WTC11 (cell line): ENCODE measurements around the gene CASKIN1. TPM values are rescaled to one million over a fixed set of nuclear protein-coding genes. Genes with fewer than 3 reads are reported as not detected.
A peak's percentile ranks its signal among the peaks of the same experiment; 100 is the strongest.

Experiments used
- ATAC-seq: fragments of 200-7000 bp; cut with Tn5 transposase; 2 replicates; pipeline ENCODE4 v1.10.0; 2021; ENCODE audit warnings: mild to moderate bottlenecking, moderate library complexity
- CTCF ChIA-PET: fragments of 300-600 bp; sonication (Branson Sonifier 250); formaldehyde crosslinking; loops from one replicate; lab custom pipeline; 2021; ENCODE audit warnings: antibody characterized with exemption; lab: Charles Lee
- POLR2A ChIA-PET: fragments of 350-600 bp; sonication (Branson Sonifier 250); formaldehyde crosslinking; loops from one replicate; lab custom pipeline; 2021; ENCODE audit warnings: antibody characterized with exemption; lab: Charles Lee
- DNase-seq: peaks from one replicate; pipeline ENCODE4 v3.0.0; 2021; ENCODE audit warnings: low spot score
- H3K27ac Mint-ChIP-seq: 2 replicates; pipeline ENCODE4 v1.8.0; 2021; ENCODE audit warnings: mixed read lengths
- H3K27me3 Mint-ChIP-seq: 2 replicates; pipeline ENCODE4 v1.8.0; 2021; ENCODE audit warnings: low read depth, mild to moderate bottlenecking, moderate library complexity, mixed read lengths
- H3K36me3 Mint-ChIP-seq: 2 replicates; pipeline ENCODE4 v1.8.0; 2021; ENCODE audit warnings: mixed read lengths
- H3K4me1 Mint-ChIP-seq: 2 replicates; pipeline ENCODE4 v1.8.0; 2022; ENCODE audit warnings: mixed read lengths
- H3K4me3 Mint-ChIP-seq: 2 replicates; pipeline ENCODE4 v1.8.0; 2021; ENCODE audit warnings: mild to moderate bottlenecking, moderate library complexity, mixed read lengths
- H3K9me3 Mint-ChIP-seq: 2 replicates; pipeline ENCODE4 v1.8.0; 2021; ENCODE audit warnings: mixed read lengths
- CBFB ChIP-seq: sonication (generic); formaldehyde crosslinking; IDR thresholded peaks from 2 replicates; pipeline ENCODE4 v1.8.1; 2022; ENCODE audit warnings: mild to moderate bottlenecking, low read depth, missing genetic modification reagents
- CREB1 ChIP-seq: sonication (generic); formaldehyde crosslinking; IDR thresholded peaks from 2 replicates; pipeline ENCODE4 v1.8.0; 2023; ENCODE audit warnings: mild to moderate bottlenecking, missing genetic modification reagents
- CREM ChIP-seq: sonication (generic); formaldehyde crosslinking; IDR thresholded peaks from 2 replicates; pipeline ENCODE4 v1.8.1; 2022; ENCODE audit warnings: mild to moderate bottlenecking, missing genetic modification reagents, moderate library complexity
- ESRRA ChIP-seq: sonication (generic); formaldehyde crosslinking; IDR thresholded peaks from 2 replicates; pipeline ENCODE4 v1.8.1; 2022; ENCODE audit warnings: mild to moderate bottlenecking, missing genetic modification reagents, borderline replicate concordance
- FOXK1 ChIP-seq: sonication (generic); formaldehyde crosslinking; IDR thresholded peaks from 2 replicates; pipeline ENCODE4 v1.8.0; 2022; ENCODE audit warnings: mild to moderate bottlenecking, moderate library complexity, missing genetic modification reagents
- JUN ChIP-seq: sonication (generic); formaldehyde crosslinking; IDR thresholded peaks from 2 replicates; pipeline ENCODE4 v1.8.0; 2023; ENCODE audit warnings: mild to moderate bottlenecking, missing genetic modification reagents
- RELA ChIP-seq: sonication (generic); formaldehyde crosslinking; IDR thresholded peaks from 2 replicates; pipeline ENCODE4 v1.8.1; 2022; ENCODE audit warnings: missing genetic modification reagents, mild to moderate bottlenecking, borderline replicate concordance
- SMAD4 ChIP-seq: sonication (generic); formaldehyde crosslinking; IDR thresholded peaks from 2 replicates; pipeline ENCODE4 v1.8.0; 2022; ENCODE audit warnings: mild to moderate bottlenecking, missing genetic modification reagents
- TEAD4 ChIP-seq: sonication (generic); formaldehyde crosslinking; IDR thresholded peaks from 2 replicates; pipeline ENCODE4 v1.8.0; 2022; ENCODE audit warnings: mild to moderate bottlenecking, missing genetic modification reagents
- TP53 ChIP-seq: sonication (generic); formaldehyde crosslinking; IDR thresholded peaks from 2 replicates; pipeline ENCODE4 v1.8.1; 2023; ENCODE audit warnings: mild to moderate bottlenecking, missing genetic modification reagents
- ZNF121 ChIP-seq: sonication (generic); formaldehyde crosslinking; IDR thresholded peaks from 2 replicates; pipeline ENCODE4 v1.8.0; 2023; ENCODE audit warnings: missing genetic modification reagents
- ZNF138 ChIP-seq: sonication (generic); formaldehyde crosslinking; conservative IDR thresholded peaks from 2 replicates; pipeline ENCODE4 v1.8.1; 2022; ENCODE audit warnings: mild to moderate bottlenecking, moderate library complexity, missing genetic modification reagents
- ZNF263 ChIP-seq: sonication (generic); formaldehyde crosslinking; IDR thresholded peaks from 2 replicates; pipeline ENCODE4 v1.8.1; 2022; ENCODE audit warnings: low read depth, mild to moderate bottlenecking, moderate library complexity, missing genetic modification reagents
- total RNA-seq: library from RNA; stranded (reverse); gene quantifications from 3 replicates; pipeline ENCODE4 v1.2.3, GENCODE V29; 2021
- TF ChIP-seq, protein P1 (sequence below): sonication (generic); formaldehyde crosslinking; IDR thresholded peaks from 2 replicates; pipeline ENCODE4 v1.8.1; 2023; ENCODE audit warnings: mild to moderate bottlenecking, missing genetic modification reagents, moderate library complexity
- TF ChIP-seq, protein P2 (sequence below): sonication (generic); formaldehyde crosslinking; IDR thresholded peaks from 2 replicates; pipeline ENCODE4 v1.8.1; 2023; ENCODE audit warnings: mild to moderate bottlenecking, missing genetic modification reagents, moderate library complexity
- TF ChIP-seq, protein P3 (sequence below): sonication (generic); formaldehyde crosslinking; IDR thresholded peaks from 2 replicates; pipeline ENCODE4 v1.8.1; 2022; ENCODE audit warnings: mild to moderate bottlenecking, missing genetic modification reagents, moderate library complexity, borderline replicate concordance
- TF ChIP-seq, protein P4 (sequence below): sonication (generic); formaldehyde crosslinking; IDR thresholded peaks from 2 replicates; pipeline ENCODE4 v1.8.0; 2023; ENCODE audit warnings: missing genetic modification reagents, mild to moderate bottlenecking, borderline replicate concordance
- TF ChIP-seq, protein P5 (sequence below): sonication (generic); formaldehyde crosslinking; IDR thresholded peaks from 2 replicates; pipeline ENCODE4 v1.8.0; 2022; ENCODE audit warnings: mild to moderate bottlenecking, missing genetic modification reagents

The CASKIN1 gene
- total RNA-seq, 1 experiment from 2014 or later = 9.4 TPM

DNA sequence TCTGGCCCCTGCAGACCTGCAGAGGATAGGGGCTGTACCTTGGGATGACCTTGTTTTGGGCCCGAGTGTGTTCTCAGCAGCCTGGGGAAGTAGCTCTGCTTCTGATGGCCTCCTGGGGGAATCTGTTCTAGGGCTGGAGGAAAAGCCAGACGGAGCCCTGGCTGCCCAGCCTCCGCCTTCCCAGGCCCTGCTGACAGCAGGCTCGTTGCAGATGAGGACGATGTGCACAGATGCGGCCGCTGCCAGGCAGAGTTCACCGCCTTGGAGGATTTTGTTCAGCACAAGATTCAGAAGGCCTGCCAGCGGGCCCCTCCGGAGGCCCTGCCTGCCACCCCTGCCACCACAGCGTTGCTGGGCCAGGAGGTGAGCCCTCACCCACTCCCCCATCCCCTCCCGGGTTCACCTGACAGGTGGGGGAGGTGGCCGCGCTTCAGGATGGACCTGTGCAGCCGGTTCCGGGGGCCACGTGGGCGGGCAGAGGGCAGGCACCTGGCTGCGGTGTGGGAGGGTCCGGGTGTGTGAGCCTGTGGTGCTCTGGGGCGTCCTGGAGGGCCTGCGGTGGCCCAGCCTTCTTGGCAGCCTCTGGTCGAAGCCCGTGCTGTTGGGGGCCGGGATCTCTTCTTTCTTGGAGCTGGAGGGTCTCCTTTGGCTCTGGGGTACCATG lies 31.9 kb upstream of the CASKIN1 start:
- peaks cover 3% of the 10 kb centered on the region; the same call in 1 of the 2 replicates for H3K36me3 Mint-ChIP-seq
- H3K4me3 Mint-ChIP-seq = no peak overlapping the region
- POLR2A ChIA-PET = no interaction called here
- peaks cover 3% of the 10 kb centered on the region; the same call in 1 of the 2 replicates for H3K4me1 Mint-ChIP-seq
- no peaks in the 10 kb centered on the region for H3K9me3 Mint-ChIP-seq
- no peak overlapping the region for H3K27ac Mint-ChIP-seq
- CTCF ChIA-PET = no interaction called here
- no peak for TF ChIP-seq ESRRA
- TF ChIP-seq RELA (CRISPR knock-in tag) = no peak
- TF ChIP-seq ZNF138 (CRISPR knock-in tag) = no peak
- TF ChIP-seq, protein P1, sequence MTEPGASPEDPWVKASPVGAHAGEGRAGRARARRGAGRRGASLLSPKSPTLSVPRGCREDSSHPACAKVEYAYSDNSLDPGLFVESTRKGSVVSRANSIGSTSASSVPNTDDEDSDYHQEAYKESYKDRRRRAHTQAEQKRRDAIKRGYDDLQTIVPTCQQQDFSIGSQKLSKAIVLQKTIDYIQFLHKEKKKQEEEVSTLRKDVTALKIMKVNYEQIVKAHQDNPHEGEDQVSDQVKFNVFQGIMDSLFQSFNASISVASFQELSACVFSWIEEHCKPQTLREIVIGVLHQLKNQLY = no peak
- no peak for TF ChIP-seq FOXK1 (CRISPR knock-in tag)
- TF ChIP-seq ZNF263 = no peak
- TF ChIP-seq, protein P2, sequence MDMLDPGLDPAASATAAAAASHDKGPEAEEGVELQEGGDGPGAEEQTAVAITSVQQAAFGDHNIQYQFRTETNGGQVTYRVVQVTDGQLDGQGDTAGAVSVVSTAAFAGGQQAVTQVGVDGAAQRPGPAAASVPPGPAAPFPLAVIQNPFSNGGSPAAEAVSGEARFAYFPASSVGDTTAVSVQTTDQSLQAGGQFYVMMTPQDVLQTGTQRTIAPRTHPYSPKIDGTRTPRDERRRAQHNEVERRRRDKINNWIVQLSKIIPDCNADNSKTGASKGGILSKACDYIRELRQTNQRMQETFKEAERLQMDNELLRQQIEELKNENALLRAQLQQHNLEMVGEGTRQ (CRISPR knock-in tag) = no peak
- TF ChIP-seq, protein P3, sequence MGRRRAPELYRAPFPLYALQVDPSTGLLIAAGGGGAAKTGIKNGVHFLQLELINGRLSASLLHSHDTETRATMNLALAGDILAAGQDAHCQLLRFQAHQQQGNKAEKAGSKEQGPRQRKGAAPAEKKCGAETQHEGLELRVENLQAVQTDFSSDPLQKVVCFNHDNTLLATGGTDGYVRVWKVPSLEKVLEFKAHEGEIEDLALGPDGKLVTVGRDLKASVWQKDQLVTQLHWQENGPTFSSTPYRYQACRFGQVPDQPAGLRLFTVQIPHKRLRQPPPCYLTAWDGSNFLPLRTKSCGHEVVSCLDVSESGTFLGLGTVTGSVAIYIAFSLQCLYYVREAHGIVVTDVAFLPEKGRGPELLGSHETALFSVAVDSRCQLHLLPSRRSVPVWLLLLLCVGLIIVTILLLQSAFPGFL = no peak
- TF ChIP-seq SMAD4 = no peak
- no peak for TF ChIP-seq JUN
- TF ChIP-seq CREB1 (CRISPR knock-in tag) = no peak
- ATAC-seq (no peak), DNase-seq (no peak)
- no peaks in the 10 kb centered on the region for H3K27me3 Mint-ChIP-seq

DNA sequence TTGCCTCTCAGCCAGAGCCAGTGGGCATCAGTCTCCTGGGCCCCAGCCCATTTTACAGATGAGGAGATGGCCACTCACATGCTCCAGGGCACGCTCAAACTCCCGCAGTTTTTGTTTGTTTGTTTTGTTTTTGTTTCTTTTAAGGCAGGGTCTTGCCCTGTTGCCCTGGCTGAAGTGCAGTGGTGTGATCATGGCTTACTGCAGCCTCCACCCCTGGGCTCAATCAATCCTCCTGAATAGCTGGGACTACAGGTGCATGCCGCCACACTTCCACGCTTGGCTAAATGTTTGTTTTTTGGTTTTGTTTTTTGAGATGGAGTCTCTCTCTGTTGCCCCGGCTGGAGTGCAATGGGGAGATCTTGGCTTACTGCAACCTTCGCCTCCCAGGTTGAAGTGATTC lies 30.5 kb upstream of the CASKIN1 start:
- ChIA-PET CTCF (interaction anchor here (0.6 to 1.8 kb wide), 2 partner anchors 32 to 261 kb away, joined by 5 to 8 read pairs; no protein-coding TSS in a partner anchor), POLR2A (interaction anchor here (0.6 kb wide), 1 partner anchor 324 kb away, joined by 5 read pairs; no protein-coding TSS in a partner anchor)
- Mint-ChIP-seq H3K4me3 (no peak overlapping the region), H3K4me1 (peaks cover 3% of the 10 kb centered on the region; the same call in 1 of the 2 replicates), H3K9me3 (no peaks in the 10 kb centered on the region), H3K36me3 (peaks cover 3% of the 10 kb centered on the region; the same call in 1 of the 2 replicates), H3K27ac (no peak overlapping the region), H3K27me3 (no peaks in the 10 kb centered on the region)
- 0 out of 2 replicates have a peak, but pooled peaks have one; percentile 12 for TF ChIP-seq ZNF121 (CRISPR knock-in tag)
- no peak for TF ChIP-seq ZNF263
- DNase-seq = no peak
- ATAC-seq = no peak

DNA sequence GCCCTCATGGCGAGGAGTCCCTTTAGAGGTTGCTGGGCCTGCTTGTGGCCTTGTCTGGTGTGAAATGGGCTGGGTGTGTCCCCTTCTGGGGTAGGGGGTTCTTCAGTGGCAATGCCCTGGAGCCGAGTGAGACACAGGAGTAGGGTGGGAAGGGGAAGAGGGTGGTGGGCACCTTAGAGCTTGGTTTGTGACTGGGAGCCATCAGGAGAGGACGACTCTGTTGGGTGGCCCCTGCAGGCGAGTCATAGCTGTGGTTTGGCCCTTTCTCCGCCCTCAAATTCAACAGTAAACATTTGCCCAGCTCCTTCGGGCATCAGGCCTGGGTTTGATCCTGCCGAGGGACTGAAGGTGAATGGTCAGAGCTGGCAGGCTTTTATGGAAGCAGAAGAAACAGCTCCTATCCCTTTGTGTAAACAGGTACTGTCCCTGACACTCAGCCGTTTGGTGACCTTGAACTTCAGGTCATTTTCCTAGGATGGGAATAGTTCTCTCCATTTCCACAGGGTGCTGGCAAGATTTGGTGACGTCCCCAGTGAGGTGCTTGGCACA lies 29.9 kb upstream of the CASKIN1 start:
- ChIA-PET CTCF (interaction anchor here (0.6 to 1.8 kb wide), 2 partner anchors 32 to 262 kb away, joined by 5 to 8 read pairs; no protein-coding TSS in a partner anchor), POLR2A (interaction anchor here (1.0 kb wide), 1 partner anchor 45 kb away, joined by 4 read pairs; no protein-coding TSS in a partner anchor)
- ATAC-seq (no peak), DNase-seq (no peak)
- no peaks in the 10 kb centered on the region for H3K27me3 Mint-ChIP-seq
- H3K27ac Mint-ChIP-seq = 0 out of 2 replicates have a peak overlapping the region, but pooled peaks have one; percentile 53
- H3K9me3 Mint-ChIP-seq = no peaks in the 10 kb centered on the region
- H3K4me3 Mint-ChIP-seq = no peak overlapping the region
- no peak for TF ChIP-seq CREM
- no peak for TF ChIP-seq TEAD4 (CRISPR knock-in tag)
- TF ChIP-seq, protein P4, sequence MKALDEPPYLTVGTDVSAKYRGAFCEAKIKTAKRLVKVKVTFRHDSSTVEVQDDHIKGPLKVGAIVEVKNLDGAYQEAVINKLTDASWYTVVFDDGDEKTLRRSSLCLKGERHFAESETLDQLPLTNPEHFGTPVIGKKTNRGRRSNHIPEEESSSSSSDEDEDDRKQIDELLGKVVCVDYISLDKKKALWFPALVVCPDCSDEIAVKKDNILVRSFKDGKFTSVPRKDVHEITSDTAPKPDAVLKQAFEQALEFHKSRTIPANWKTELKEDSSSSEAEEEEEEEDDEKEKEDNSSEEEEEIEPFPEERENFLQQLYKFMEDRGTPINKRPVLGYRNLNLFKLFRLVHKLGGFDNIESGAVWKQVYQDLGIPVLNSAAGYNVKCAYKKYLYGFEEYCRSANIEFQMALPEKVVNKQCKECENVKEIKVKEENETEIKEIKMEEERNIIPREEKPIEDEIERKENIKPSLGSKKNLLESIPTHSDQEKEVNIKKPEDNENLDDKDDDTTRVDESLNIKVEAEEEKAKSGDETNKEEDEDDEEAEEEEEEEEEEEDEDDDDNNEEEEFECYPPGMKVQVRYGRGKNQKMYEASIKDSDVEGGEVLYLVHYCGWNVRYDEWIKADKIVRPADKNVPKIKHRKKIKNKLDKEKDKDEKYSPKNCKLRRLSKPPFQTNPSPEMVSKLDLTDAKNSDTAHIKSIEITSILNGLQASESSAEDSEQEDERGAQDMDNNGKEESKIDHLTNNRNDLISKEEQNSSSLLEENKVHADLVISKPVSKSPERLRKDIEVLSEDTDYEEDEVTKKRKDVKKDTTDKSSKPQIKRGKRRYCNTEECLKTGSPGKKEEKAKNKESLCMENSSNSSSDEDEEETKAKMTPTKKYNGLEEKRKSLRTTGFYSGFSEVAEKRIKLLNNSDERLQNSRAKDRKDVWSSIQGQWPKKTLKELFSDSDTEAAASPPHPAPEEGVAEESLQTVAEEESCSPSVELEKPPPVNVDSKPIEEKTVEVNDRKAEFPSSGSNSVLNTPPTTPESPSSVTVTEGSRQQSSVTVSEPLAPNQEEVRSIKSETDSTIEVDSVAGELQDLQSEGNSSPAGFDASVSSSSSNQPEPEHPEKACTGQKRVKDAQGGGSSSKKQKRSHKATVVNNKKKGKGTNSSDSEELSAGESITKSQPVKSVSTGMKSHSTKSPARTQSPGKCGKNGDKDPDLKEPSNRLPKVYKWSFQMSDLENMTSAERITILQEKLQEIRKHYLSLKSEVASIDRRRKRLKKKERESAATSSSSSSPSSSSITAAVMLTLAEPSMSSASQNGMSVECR (CRISPR knock-in tag) = no peak
- TF ChIP-seq TP53 (CRISPR knock-in tag) = no peak
- TF ChIP-seq CBFB (CRISPR knock-in tag) = no peak
- TF ChIP-seq, protein P5, sequence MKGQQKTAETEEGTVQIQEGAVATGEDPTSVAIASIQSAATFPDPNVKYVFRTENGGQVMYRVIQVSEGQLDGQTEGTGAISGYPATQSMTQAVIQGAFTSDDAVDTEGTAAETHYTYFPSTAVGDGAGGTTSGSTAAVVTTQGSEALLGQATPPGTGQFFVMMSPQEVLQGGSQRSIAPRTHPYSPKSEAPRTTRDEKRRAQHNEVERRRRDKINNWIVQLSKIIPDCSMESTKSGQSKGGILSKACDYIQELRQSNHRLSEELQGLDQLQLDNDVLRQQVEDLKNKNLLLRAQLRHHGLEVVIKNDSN (CRISPR knock-in tag) = no peak
- peaks cover 3% of the 10 kb centered on the region; the same call in 1 of the 2 replicates for H3K4me1 Mint-ChIP-seq
- H3K36me3 Mint-ChIP-seq = peaks cover 3% of the 10 kb centered on the region; the same call in 1 of the 2 replicates
